HepG2 (cell line): Measurements from ENCODE around the gene GPC2. TPM values are rescaled to one million over a fixed set of nuclear protein-coding genes. Genes with fewer than 3 reads are reported as not detected.

ENCODE experiments used
- ATF7-NPFF ChIP-seq: sonication (generic); formaldehyde crosslinking; IDR thresholded peaks from 2 replicates; pipeline ENCODE4 v1.8.1; 2023; ENCODE audit warnings: mild to moderate bottlenecking, low read depth, missing genetic modification reagents, moderate library complexity
- CBX2 ChIP-seq, 2 experiments: fragments of 200-600 bp in 1 of 2; sonication (generic); formaldehyde crosslinking in 1 of 2; IDR thresholded peaks; 2 replicates each; pipeline versions ENCODE4 v1.7.0 to v1.8.1; 2018 to 2022; ENCODE audit warnings: low read depth in 2 of 2, low read length in 1 of 2, mild to moderate bottlenecking in 1 of 2, missing genetic modification reagents in 1 of 2
- HIVEP1 ChIP-seq: sonication (generic); formaldehyde crosslinking; IDR thresholded peaks from 2 replicates; pipeline ENCODE4 v1.4.0; 2020; ENCODE audit warnings: mild to moderate bottlenecking, missing genetic modification reagents
- HNRNPK ChIP-seq: fragments of 200-400 bp; formaldehyde crosslinking; IDR thresholded peaks from 2 replicates; pipeline ENCODE4 v1.6.1; 2018; ENCODE audit warnings: low read length, low read depth, moderate library complexity, mild to moderate bottlenecking; ENCODE audit not compliant: poor library complexity, severe bottlenecking
- MTF2 ChIP-seq: sonication (generic); formaldehyde crosslinking; IDR thresholded peaks from 2 replicates; pipeline ENCODE4 v1.5.0; 2020; ENCODE audit warnings: missing genetic modification reagents, borderline replicate concordance
- NFYC ChIP-seq: IDR thresholded peaks from 2 replicates; pipeline ENCODE4 v1.6.1; 2016; ENCODE audit warnings: missing genetic modification reagents, missing compliant biosample characterization
- PHF8 ChIP-seq: sonication (generic); formaldehyde crosslinking; IDR thresholded peaks from 2 replicates; pipeline ENCODE4 v1.5.0; 2020; ENCODE audit warnings: missing genetic modification reagents
- POLR2G ChIP-seq: fragments of 200-400 bp; formaldehyde crosslinking; IDR thresholded peaks from 2 replicates; pipeline ENCODE4 v1.6.1; 2018; ENCODE audit warnings: mild to moderate bottlenecking, low read depth, low read length, moderate library complexity
- SP1 ChIP-seq, 2 experiments: fragments of 450-650 bp in 1 of 2; sonication (generic) in 1 of 2; formaldehyde crosslinking in 1 of 2; IDR thresholded peaks; 2 replicates each; pipeline versions ENCODE4 v1.4.0 to v1.6.1; 2016 to 2020; ENCODE audit warnings: missing genetic modification reagents in 1 of 2
- TFDP1 ChIP-seq: IDR thresholded peaks from 2 replicates; pipeline ENCODE4 v1.6.1; 2016; ENCODE audit warnings: missing compliant biosample characterization, missing genetic modification reagents, borderline replicate concordance
- ZNF557 ChIP-seq: sonication (generic); formaldehyde crosslinking; IDR thresholded peaks from 2 replicates; pipeline ENCODE4 v1.4.0; 2020; ENCODE audit warnings: missing genetic modification reagents
- ZNF564 ChIP-seq: sonication (generic); formaldehyde crosslinking; IDR thresholded peaks from 2 replicates; pipeline ENCODE4 v1.8.1; 2023; ENCODE audit warnings: mild to moderate bottlenecking, missing genetic modification reagents
- ZNF776 ChIP-seq: sonication (generic); formaldehyde crosslinking; IDR thresholded peaks from 2 replicates; pipeline ENCODE4 v1.4.0; 2020; ENCODE audit warnings: mild to moderate bottlenecking, missing genetic modification reagents
- ZNF891 ChIP-seq: sonication (generic); formaldehyde crosslinking; IDR thresholded peaks from 2 replicates; pipeline ENCODE4 v1.5.0; 2020; ENCODE audit warnings: mild to moderate bottlenecking, missing genetic modification reagents
- polyA plus RNA-seq, 8 experiments: library from polyadenylated mRNA; depleted of rRNA in 3 of 8; stranded (reverse) in 7 of 8; unstranded in 1 of 8; fragments of >200 nt; fragmentation: Illumina TruSeq in 4 of 8; extraction: Trizol in 4 of 8; gene quantifications; 2 replicates each; pipeline versions ENCODE4 v1.2.1 to v1.2.3, GENCODE V29; 2011 to 2016; ENCODE audit warnings: low read depth in 4 of 8, missing spikeins in 1 of 8, mixed read lengths in 1 of 8; ENCODE audit not compliant: insufficient read depth in 1 of 8
- total RNA-seq, 5 experiments: library from RNA; depleted of rRNA; stranded (reverse); fragments of >200 nt; fragmentation: Illumina TruSeq; extraction: Trizol; gene quantifications; 2 replicates each; pipeline ENCODE4 v1.2.3, GENCODE V29; 2016; ENCODE audit warnings: low read depth in 1 of 5
- TF ChIP-seq, protein P1 (sequence below): sonication (generic); formaldehyde crosslinking; IDR thresholded peaks from 2 replicates; pipeline ENCODE4 v1.4.0; 2020; ENCODE audit warnings: missing genetic modification reagents
- TF ChIP-seq, protein P2 (sequence below): sonication (generic); formaldehyde crosslinking; IDR thresholded peaks from 2 replicates; pipeline ENCODE4 v1.5.0; 2020; ENCODE audit warnings: mild to moderate bottlenecking, missing genetic modification reagents, borderline replicate concordance

The GPC2 gene
- total and polyA plus RNA-seq, 2 of the 13 experiments (the other 11 are each of a cell fraction or from before 2014, with no cell fraction given) = 0.64 to 0.78 TPM

GRCh38 chr7:100177045-100178001 lies at the start of gene GPC2, which contains the start of gene STAG3 (continued):
- peak; percentile 81 for TF ChIP-seq ZNF891 (CRISPR knock-in tag)
- peak; percentile 52; the same call in 1 of the 2 replicates for TF ChIP-seq HIVEP1 (CRISPR knock-in tag)
- no peak for TF ChIP-seq ZNF557 (CRISPR knock-in tag)
- TF ChIP-seq MTF2 (CRISPR knock-in tag) = 0 out of 2 replicates have a peak, but pooled peaks have one; percentile 22
- TF ChIP-seq NFYC = peak; percentile 71
- peak; percentile 57 for TF ChIP-seq HNRNPK
- TF ChIP-seq, protein P1, sequence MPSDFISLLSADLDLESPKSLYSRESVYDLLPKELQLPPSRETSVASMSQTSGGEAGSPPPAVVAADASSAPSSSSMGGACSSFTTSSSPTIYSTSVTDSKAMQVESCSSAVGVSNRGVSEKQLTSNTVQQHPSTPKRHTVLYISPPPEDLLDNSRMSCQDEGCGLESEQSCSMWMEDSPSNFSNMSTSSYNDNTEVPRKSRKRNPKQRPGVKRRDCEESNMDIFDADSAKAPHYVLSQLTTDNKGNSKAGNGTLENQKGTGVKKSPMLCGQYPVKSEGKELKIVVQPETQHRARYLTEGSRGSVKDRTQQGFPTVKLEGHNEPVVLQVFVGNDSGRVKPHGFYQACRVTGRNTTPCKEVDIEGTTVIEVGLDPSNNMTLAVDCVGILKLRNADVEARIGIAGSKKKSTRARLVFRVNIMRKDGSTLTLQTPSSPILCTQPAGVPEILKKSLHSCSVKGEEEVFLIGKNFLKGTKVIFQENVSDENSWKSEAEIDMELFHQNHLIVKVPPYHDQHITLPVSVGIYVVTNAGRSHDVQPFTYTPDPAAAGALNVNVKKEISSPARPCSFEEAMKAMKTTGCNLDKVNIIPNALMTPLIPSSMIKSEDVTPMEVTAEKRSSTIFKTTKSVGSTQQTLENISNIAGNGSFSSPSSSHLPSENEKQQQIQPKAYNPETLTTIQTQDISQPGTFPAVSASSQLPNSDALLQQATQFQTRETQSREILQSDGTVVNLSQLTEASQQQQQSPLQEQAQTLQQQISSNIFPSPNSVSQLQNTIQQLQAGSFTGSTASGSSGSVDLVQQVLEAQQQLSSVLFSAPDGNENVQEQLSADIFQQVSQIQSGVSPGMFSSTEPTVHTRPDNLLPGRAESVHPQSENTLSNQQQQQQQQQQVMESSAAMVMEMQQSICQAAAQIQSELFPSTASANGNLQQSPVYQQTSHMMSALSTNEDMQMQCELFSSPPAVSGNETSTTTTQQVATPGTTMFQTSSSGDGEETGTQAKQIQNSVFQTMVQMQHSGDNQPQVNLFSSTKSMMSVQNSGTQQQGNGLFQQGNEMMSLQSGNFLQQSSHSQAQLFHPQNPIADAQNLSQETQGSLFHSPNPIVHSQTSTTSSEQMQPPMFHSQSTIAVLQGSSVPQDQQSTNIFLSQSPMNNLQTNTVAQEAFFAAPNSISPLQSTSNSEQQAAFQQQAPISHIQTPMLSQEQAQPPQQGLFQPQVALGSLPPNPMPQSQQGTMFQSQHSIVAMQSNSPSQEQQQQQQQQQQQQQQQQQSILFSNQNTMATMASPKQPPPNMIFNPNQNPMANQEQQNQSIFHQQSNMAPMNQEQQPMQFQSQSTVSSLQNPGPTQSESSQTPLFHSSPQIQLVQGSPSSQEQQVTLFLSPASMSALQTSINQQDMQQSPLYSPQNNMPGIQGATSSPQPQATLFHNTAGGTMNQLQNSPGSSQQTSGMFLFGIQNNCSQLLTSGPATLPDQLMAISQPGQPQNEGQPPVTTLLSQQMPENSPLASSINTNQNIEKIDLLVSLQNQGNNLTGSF = peak; percentile 83; the same call in 1 of the 2 replicates
- 0 out of 2 replicates have a peak, but pooled peaks have one; percentile 24 for TF ChIP-seq ZNF776 (CRISPR knock-in tag)
- TF ChIP-seq TFDP1 = peak; percentile 77
- TF ChIP-seq POLR2G = 0 out of 2 replicates have a peak, but pooled peaks have one; percentile 49
- 0 out of 2 replicates have a peak, but pooled peaks have one; percentile 34 for TF ChIP-seq PHF8
- 0 out of 2 replicates have a peak, but pooled peaks have one; percentile 8 for TF ChIP-seq ZNF564 (CRISPR knock-in tag)
- TF ChIP-seq, protein P2, sequence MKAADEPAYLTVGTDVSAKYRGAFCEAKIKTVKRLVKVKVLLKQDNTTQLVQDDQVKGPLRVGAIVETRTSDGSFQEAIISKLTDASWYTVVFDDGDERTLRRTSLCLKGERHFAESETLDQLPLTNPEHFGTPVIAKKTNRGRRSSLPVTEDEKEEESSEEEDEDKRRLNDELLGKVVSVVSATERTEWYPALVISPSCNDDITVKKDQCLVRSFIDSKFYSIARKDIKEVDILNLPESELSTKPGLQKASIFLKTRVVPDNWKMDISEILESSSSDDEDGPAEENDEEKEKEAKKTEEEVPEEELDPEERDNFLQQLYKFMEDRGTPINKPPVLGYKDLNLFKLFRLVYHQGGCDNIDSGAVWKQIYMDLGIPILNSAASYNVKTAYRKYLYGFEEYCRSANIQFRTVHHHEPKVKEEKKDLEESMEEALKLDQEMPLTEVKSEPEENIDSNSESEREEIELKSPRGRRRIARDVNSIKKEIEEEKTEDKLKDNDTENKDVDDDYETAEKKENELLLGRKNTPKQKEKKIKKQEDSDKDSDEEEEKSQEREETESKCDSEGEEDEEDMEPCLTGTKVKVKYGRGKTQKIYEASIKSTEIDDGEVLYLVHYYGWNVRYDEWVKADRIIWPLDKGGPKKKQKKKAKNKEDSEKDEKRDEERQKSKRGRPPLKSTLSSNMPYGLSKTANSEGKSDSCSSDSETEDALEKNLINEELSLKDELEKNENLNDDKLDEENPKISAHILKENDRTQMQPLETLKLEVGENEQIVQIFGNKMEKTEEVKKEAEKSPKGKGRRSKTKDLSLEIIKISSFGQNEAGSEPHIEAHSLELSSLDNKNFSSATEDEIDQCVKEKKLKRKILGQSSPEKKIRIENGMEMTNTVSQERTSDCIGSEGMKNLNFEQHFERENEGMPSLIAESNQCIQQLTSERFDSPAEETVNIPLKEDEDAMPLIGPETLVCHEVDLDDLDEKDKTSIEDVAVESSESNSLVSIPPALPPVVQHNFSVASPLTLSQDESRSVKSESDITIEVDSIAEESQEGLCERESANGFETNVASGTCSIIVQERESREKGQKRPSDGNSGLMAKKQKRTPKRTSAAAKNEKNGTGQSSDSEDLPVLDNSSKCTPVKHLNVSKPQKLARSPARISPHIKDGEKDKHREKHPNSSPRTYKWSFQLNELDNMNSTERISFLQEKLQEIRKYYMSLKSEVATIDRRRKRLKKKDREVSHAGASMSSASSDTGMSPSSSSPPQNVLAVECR (CRISPR knock-in tag) = peak; percentile 45; the same call in 1 of the 2 replicates
- no peak for TF ChIP-seq SP1 (IDR thresholded peaks at IDR 0.05)
- peak; percentile 49; the same call in 1 of the 2 replicates for TF ChIP-seq SP1 (CRISPR knock-in tag; IDR thresholded peaks at IDR 0.05)
- peak; percentile 70; the same call in 1 of the 2 replicates for TF ChIP-seq ATF7-NPFF
- TF ChIP-seq CBX2 (IDR thresholded peaks at IDR 0.05; ENCODE audit: low read depth, low read length) = no peak
- 0 out of 2 replicates have a peak, but pooled peaks have one; percentile 54 for TF ChIP-seq CBX2 (CRISPR knock-in tag; IDR thresholded peaks at IDR 0.05; ENCODE audit: low read depth)
